GM23338 (cell line): Measurements from ENCODE around the gene AKR1E2.

Source experiments
- CREB1 ChIP-seq: fragments of 250-450 bp; sonication (Bioruptor Pico); IDR thresholded peaks from 2 replicates; pipeline ENCODE4 v1.5.0; 2020; ENCODE audit warnings: low read depth, mild to moderate bottlenecking, moderate library complexity
- EZH2 ChIP-seq: fragments of 200-600 bp; sonication (generic); IDR thresholded peaks from one replicate; pipeline ENCODE4 v1.8.0; 2017; ENCODE audit warnings: antibody characterized with exemption, mild to moderate bottlenecking, low read depth; ENCODE audit not compliant: unreplicated experiment
- EZH2phosphoT487 ChIP-seq: fragments of 200-600 bp; sonication (generic); IDR thresholded peaks from one replicate; pipeline ENCODE4 v1.8.1; 2018; ENCODE audit warnings: antibody characterized with exemption; ENCODE audit not compliant: unreplicated experiment
- POLR2AphosphoS5 ChIP-seq: IDR thresholded peaks from 2 replicates; pipeline ENCODE4 v1.6.1; 2016; ENCODE audit warnings: antibody characterized with exemption, low read depth
- STAT1 ChIP-seq: IDR thresholded peaks from one replicate; pipeline ENCODE4 v1.6.1; 2016; ENCODE audit warnings: antibody characterized with exemption; ENCODE audit not compliant: unreplicated experiment
- TF ChIP-seq, protein P1 (sequence below), 2 experiments: fragments of 200-600 bp in 1 of 2; sonication (generic) in 1 of 2; conservative IDR thresholded peaks; 2 replicates each; pipeline versions ENCODE4 v1.5.1 to v1.6.1; 2016 to 2017; ENCODE audit warnings: antibody characterized with exemption in 2 of 2, low read depth in 2 of 2, mild to moderate bottlenecking in 2 of 2, moderate library complexity in 1 of 2

DNA sequence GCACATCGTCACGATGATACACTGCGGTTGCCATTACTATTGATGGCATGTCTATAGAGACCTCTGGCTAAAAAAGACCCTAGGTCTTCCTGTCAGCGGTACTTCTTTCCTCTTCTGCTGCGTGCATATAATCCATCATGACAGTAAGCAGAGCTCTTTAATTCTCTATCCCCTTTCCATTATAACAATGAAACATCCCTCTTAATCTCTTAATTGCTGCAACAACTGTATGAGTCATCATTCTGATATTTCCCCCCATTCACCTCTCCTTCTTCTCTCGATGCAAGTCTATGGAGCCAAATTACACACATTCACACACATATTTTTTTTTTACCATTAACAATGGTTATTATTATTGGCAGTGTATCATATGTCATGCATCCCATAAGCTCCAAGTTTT lies 45.2 kb upstream of the AKR1E2 start:
- TF ChIP-seq, protein P1, sequence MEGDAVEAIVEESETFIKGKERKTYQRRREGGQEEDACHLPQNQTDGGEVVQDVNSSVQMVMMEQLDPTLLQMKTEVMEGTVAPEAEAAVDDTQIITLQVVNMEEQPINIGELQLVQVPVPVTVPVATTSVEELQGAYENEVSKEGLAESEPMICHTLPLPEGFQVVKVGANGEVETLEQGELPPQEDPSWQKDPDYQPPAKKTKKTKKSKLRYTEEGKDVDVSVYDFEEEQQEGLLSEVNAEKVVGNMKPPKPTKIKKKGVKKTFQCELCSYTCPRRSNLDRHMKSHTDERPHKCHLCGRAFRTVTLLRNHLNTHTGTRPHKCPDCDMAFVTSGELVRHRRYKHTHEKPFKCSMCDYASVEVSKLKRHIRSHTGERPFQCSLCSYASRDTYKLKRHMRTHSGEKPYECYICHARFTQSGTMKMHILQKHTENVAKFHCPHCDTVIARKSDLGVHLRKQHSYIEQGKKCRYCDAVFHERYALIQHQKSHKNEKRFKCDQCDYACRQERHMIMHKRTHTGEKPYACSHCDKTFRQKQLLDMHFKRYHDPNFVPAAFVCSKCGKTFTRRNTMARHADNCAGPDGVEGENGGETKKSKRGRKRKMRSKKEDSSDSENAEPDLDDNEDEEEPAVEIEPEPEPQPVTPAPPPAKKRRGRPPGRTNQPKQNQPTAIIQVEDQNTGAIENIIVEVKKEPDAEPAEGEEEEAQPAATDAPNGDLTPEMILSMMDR (conservative IDR thresholded peaks at IDR 0.05; ENCODE audit: low read depth in 2 of 2) = no peak
- TF ChIP-seq EZH2 (no peak), EZH2phosphoT487 (no peak), POLR2AphosphoS5 (no peak), CREB1 (no peak), STAT1 (no peak)
